ENCODE results near the gene STRN3.

The STRN3 gene

DNA sequence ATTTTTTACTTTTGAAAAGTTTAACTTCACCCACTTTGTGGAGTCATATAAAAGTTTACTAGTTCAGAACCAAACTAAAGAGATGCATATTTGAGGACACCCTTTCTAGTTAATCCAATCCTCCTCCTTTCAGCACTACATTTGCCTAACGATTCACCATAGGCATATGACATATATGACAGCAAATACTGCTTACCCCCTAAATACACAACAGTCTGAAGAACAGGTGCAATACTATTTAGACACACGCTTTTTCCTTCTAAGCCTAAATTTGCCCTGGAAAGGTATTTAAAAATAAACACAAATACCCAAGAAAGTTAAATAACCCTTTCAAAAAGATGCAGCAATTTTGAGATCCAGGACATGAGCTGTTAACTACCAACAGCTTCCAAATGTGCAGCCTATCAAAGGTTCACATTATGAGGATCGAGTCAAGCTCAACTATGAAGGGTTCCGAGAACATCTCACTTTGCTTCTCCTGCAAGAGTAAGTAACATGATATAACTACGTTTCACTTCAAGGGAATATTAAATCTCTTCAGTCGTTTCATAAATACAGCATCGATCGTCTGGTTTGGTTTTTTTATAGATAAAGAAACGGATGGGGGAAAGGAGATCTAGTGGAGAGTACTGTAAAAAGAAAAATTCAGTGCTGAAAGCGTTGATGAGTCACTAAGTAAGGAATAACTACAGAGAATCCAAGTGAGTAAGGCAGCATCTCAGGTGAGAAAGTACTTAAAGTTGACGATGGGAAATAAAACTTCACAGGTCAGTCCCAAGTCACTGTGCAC lies 1.4 kb downstream of the STRN3 start:
- no peak overlapping the region for H3K14ac ChIP-seq (ENCODE audit: low read length)
- peaks cover 5% of the 10 kb centered on the region for H3K79me1 ChIP-seq (ENCODE audit: low read depth, low read length)
- peak overlapping the region; percentile 99 for H3K4me3 ChIP-seq (ENCODE audit: low read length in 2 of 2)
- peaks cover 2 to 6% of the 10 kb centered on the region in 2 donors for H3K4me1 ChIP-seq (ENCODE audit: control insufficient read depth in 2 of 2, insufficient read depth in 1 of 2, low read depth in 1 of 2, low read length in 2 of 2)
- no peak overlapping the region for H2BK120ac ChIP-seq (ENCODE audit: low read depth, low read length)
- H3K23ac ChIP-seq (ENCODE audit: low read depth, low read length, poor library complexity), result no peak overlapping the region
- H2BK5ac ChIP-seq (ENCODE audit: low read length), result no peak overlapping the region
- no peak overlapping the region for H2AK5ac ChIP-seq (ENCODE audit: low read depth, low read length)
- peaks cover 2 to 19% of the 10 kb centered on the region in 2 donors for H3K9me3 ChIP-seq (replicated peaks in 1 of 2; ENCODE audit: control insufficient read depth in 2 of 2, insufficient read depth in 1 of 2, low read depth in 1 of 2, low read length in 2 of 2)
- H2AFZ ChIP-seq (ENCODE audit: low read length), result peak overlapping the region; percentile 88
- H3K36me3 ChIP-seq (replicated peaks in 1 of 2; ENCODE audit: control insufficient read depth in 2 of 2, insufficient read depth in 2 of 2, low read length in 2 of 2), result peaks cover 4 to 34% of the 10 kb centered on the region in 2 donors
- H2BK12ac ChIP-seq (ENCODE audit: low read length), result no peak overlapping the region
- H2BK15ac ChIP-seq (ENCODE audit: low read length), result no peak overlapping the region
- H3K27ac ChIP-seq (replicated peaks; ENCODE audit: low read length), result no peak overlapping the region
- DNase-seq (ENCODE audit: low spot score), result no peak
- H3K18ac ChIP-seq (ENCODE audit: low read length), result no peak overlapping the region
- no CpG with 5 or more reads among the region's 11 CpGs for WGBS, 2 donors (ENCODE audit: extremely low coverage in 2 of 2, insufficient read length in 2 of 2, insufficient replicate concordance in 1 of 2)
- no peaks in the 10 kb centered on the region for H3K27me3 ChIP-seq (ENCODE audit: control insufficient read depth in 3 of 3, insufficient read depth in 3 of 3, low read depth in 1 of 3, low read length in 3 of 3)
- no peak overlapping the region for H4K8ac ChIP-seq (ENCODE audit: low read depth, low read length)
- no peak overlapping the region for H4K91ac ChIP-seq (ENCODE audit: low read depth, low read length, poor library complexity)
- no peak overlapping the region for H3K4ac ChIP-seq (ENCODE audit: low read length)
- H3K9ac ChIP-seq (ENCODE audit: low read depth, low read length, poor library complexity), result no peak overlapping the region
- peak overlapping the region; percentile 63 for H3K4me2 ChIP-seq (ENCODE audit: insufficient read depth, low read length, poor library complexity, severe bottlenecking)

- Histone ChIP-seq H3K27ac (replicated peaks; ENCODE audit: low read length) (no peak overlapping the region), H2AK5ac (ENCODE audit: low read depth, low read length) (no peak overlapping the region), H3K18ac (ENCODE audit: low read length) (no peak overlapping the region), H3K9ac (ENCODE audit: low read depth, low read length, poor library complexity) (no peak overlapping the region), H3K14ac (ENCODE audit: low read length) (no peak overlapping the region), H3K4me2 (ENCODE audit: insufficient read depth, low read length, poor library complexity, severe bottlenecking) (no peak overlapping the region), H3K23ac (ENCODE audit: low read depth, low read length, poor library complexity) (no peak overlapping the region), H3K79me1 (ENCODE audit: low read depth, low read length) (peaks cover 5% of the 10 kb centered on the region), H2BK120ac (ENCODE audit: low read depth, low read length) (no peak overlapping the region), H3K9me3 (replicated peaks in 1 of 2; ENCODE audit: control insufficient read depth in 2 of 2, insufficient read depth in 1 of 2, low read depth in 1 of 2, low read length in 2 of 2) (peaks cover 2 to 19% of the 10 kb centered on the region in 2 donors), H4K91ac (ENCODE audit: low read depth, low read length, poor library complexity) (no peak overlapping the region), H2BK15ac (ENCODE audit: low read length) (no peak overlapping the region), H4K8ac (ENCODE audit: low read depth, low read length) (no peak overlapping the region), H2AFZ (ENCODE audit: low read length) (no peak overlapping the region), H2BK5ac (ENCODE audit: low read length) (no peak overlapping the region), H3K4me1 (ENCODE audit: control insufficient read depth in 2 of 2, insufficient read depth in 1 of 2, low read depth in 1 of 2, low read length in 2 of 2) (peaks cover 2 to 6% of the 10 kb centered on the region in 2 donors), H3K36me3 (replicated peaks in 1 of 2; ENCODE audit: control insufficient read depth in 2 of 2, insufficient read depth in 2 of 2, low read length in 2 of 2) (peaks cover 4 to 41% of the 10 kb centered on the region in 2 donors), H3K4me3 (ENCODE audit: low read length in 2 of 2) (peak overlapping the region in 1 of 2 donors; percentile 99), H2BK12ac (ENCODE audit: low read length) (no peak overlapping the region), H3K27me3 (ENCODE audit: control insufficient read depth in 3 of 3, insufficient read depth in 3 of 3, low read depth in 1 of 3, low read length in 3 of 3) (no peaks in the 10 kb centered on the region), H3K4ac (ENCODE audit: low read length) (no peak overlapping the region)
- no peak for DNase-seq (ENCODE audit: low spot score)
These were observed 2.1 kb downstream of the STRN3 start for GRCh38 chr14:31024010-31024480.

- Histone ChIP-seq H3K27ac (replicated peaks; ENCODE audit: low read length) (no peak overlapping the region), H3K4ac (ENCODE audit: low read length) (no peak overlapping the region), H4K91ac (ENCODE audit: low read depth, low read length, poor library complexity) (no peak overlapping the region), H2BK15ac (ENCODE audit: low read length) (no peak overlapping the region), H4K8ac (ENCODE audit: low read depth, low read length) (no peak overlapping the region), H3K36me3 (replicated peaks in 1 of 2; ENCODE audit: control insufficient read depth in 2 of 2, insufficient read depth in 2 of 2, low read length in 2 of 2) (peaks cover 8 to 52% of the 10 kb centered on the region in 2 donors), H3K4me1 (ENCODE audit: control insufficient read depth in 2 of 2, insufficient read depth in 1 of 2, low read depth in 1 of 2, low read length in 2 of 2) (peaks cover 2 to 9% of the 10 kb centered on the region in 2 donors), H2AK5ac (ENCODE audit: low read depth, low read length) (no peak overlapping the region), H3K4me3 (ENCODE audit: low read length in 2 of 2) (no peak overlapping the region), H3K18ac (ENCODE audit: low read length) (no peak overlapping the region), H2BK12ac (ENCODE audit: low read length) (no peak overlapping the region), H2BK120ac (ENCODE audit: low read depth, low read length) (no peak overlapping the region), H3K9ac (ENCODE audit: low read depth, low read length, poor library complexity) (no peak overlapping the region), H3K27me3 (ENCODE audit: control insufficient read depth in 3 of 3, insufficient read depth in 3 of 3, low read depth in 1 of 3, low read length in 3 of 3) (no peaks in the 10 kb centered on the region), H2AFZ (ENCODE audit: low read length) (no peak overlapping the region), H3K14ac (ENCODE audit: low read length) (no peak overlapping the region), H2BK5ac (ENCODE audit: low read length) (no peak overlapping the region), H3K9me3 (replicated peaks in 1 of 2; ENCODE audit: control insufficient read depth in 2 of 2, insufficient read depth in 1 of 2, low read depth in 1 of 2, low read length in 2 of 2) (peaks cover 2 to 19% of the 10 kb centered on the region in 2 donors), H3K79me1 (ENCODE audit: low read depth, low read length) (peaks cover 4% of the 10 kb centered on the region), H3K23ac (ENCODE audit: low read depth, low read length, poor library complexity) (no peak overlapping the region), H3K4me2 (ENCODE audit: insufficient read depth, low read length, poor library complexity, severe bottlenecking) (no peak overlapping the region)
- no CpG with 5 or more reads among the region's 2 CpGs for WGBS, 2 donors (ENCODE audit: extremely low coverage in 2 of 2, insufficient read length in 2 of 2, insufficient replicate concordance in 1 of 2)
- DNase-seq (ENCODE audit: low spot score), result no peak
These were observed 3.8 kb downstream of the STRN3 start for GRCh38 chr14:31022386-31022785.

- DNase-seq (ENCODE audit: low spot score), result no peak
- H3K36me3 ChIP-seq (replicated peaks in 1 of 2; ENCODE audit: control insufficient read depth in 2 of 2, insufficient read depth in 2 of 2, low read length in 2 of 2), result peaks cover 8 to 52% of the 10 kb centered on the region in 2 donors
- WGBS, 2 donors (ENCODE audit: extremely low coverage in 2 of 2, insufficient read length in 2 of 2, insufficient replicate concordance in 1 of 2), result no CpG with 5 or more reads among the region's 4 CpGs
- no peak overlapping the region for H3K14ac ChIP-seq (ENCODE audit: low read length)
- no peak overlapping the region for H4K8ac ChIP-seq (ENCODE audit: low read depth, low read length)
- H3K4me3 ChIP-seq (ENCODE audit: low read length in 2 of 2), result no peak overlapping the region
- H3K4me1 ChIP-seq (ENCODE audit: control insufficient read depth in 2 of 2, insufficient read depth in 1 of 2, low read depth in 1 of 2, low read length in 2 of 2), result peaks cover 2 to 9% of the 10 kb centered on the region in 2 donors
- H2AK5ac ChIP-seq (ENCODE audit: low read depth, low read length), result no peak overlapping the region
- H3K4ac ChIP-seq (ENCODE audit: low read length), result no peak overlapping the region
- H3K4me2 ChIP-seq (ENCODE audit: insufficient read depth, low read length, poor library complexity, severe bottlenecking), result no peak overlapping the region
- H3K27me3 ChIP-seq (ENCODE audit: control insufficient read depth in 3 of 3, insufficient read depth in 3 of 3, low read depth in 1 of 3, low read length in 3 of 3), result no peaks in the 10 kb centered on the region
- peaks cover 2 to 19% of the 10 kb centered on the region in 2 donors for H3K9me3 ChIP-seq (replicated peaks in 1 of 2; ENCODE audit: control insufficient read depth in 2 of 2, insufficient read depth in 1 of 2, low read depth in 1 of 2, low read length in 2 of 2)
- no peak overlapping the region for H4K91ac ChIP-seq (ENCODE audit: low read depth, low read length, poor library complexity)
- no peak overlapping the region for H3K9ac ChIP-seq (ENCODE audit: low read depth, low read length, poor library complexity)
- H2AFZ ChIP-seq (ENCODE audit: low read length), result no peak overlapping the region
- no peak overlapping the region for H2BK5ac ChIP-seq (ENCODE audit: low read length)
- H3K79me1 ChIP-seq (ENCODE audit: low read depth, low read length), result peaks cover 4% of the 10 kb centered on the region
- H2BK120ac ChIP-seq (ENCODE audit: low read depth, low read length), result no peak overlapping the region
- no peak overlapping the region for H3K23ac ChIP-seq (ENCODE audit: low read depth, low read length, poor library complexity)
- H3K18ac ChIP-seq (ENCODE audit: low read length), result no peak overlapping the region
- no peak overlapping the region for H3K27ac ChIP-seq (replicated peaks; ENCODE audit: low read length)
- no peak overlapping the region for H2BK12ac ChIP-seq (ENCODE audit: low read length)
- no peak overlapping the region for H2BK15ac ChIP-seq (ENCODE audit: low read length)
These were observed 4.6 kb downstream of the STRN3 start for GRCh38 chr14:31021576-31021949.

All from neuronal stem cell (in vitro differentiated cells).